Endothelial cell of umbilical vein (primary cell): Measurements from ENCODE around the gene SIRPG. TPM values are rescaled to one million over a fixed set of nuclear protein-coding genes. Genes with fewer than 3 reads are reported as not detected.

Experiments
- BruUV-seq: library from RNA; stranded (reverse); fragments of 400-500 nt; replicated peaks from 2 replicates; lab custom pipeline; 2021; lab: Mats Ljungman, UMichigan
- CTCF ChIA-PET: fragments of 300-600, 350-600 bp; sonication (Branson Sonifier 250); formaldehyde crosslinking; loops from one replicate; lab custom pipeline; 2021; ENCODE audit warnings: antibody characterized with exemption, inconsistent platforms; lab: Charles Lee
- POLR2A ChIA-PET: fragments of 300-600, 350-600 bp; sonication (Branson Sonifier 250); formaldehyde crosslinking; loops from one replicate; lab custom pipeline; 2021; ENCODE audit warnings: antibody characterized with exemption, inconsistent platforms; lab: Charles Lee
- DNase-seq: peaks from one replicate; pipeline ENCODE4 v3.0.0-alpha.2; 2011; ENCODE audit warnings: low read depth, low spot score
- FAIRE-seq: peaks from 2 replicates; lab custom pipeline; 2011; peaks lifted over from hg19 to GRCh38; lab: Jason Lieb, UNC
- H2AFZ ChIP-seq: 2 replicates; pipeline ENCODE4 v1.6.0; 2012; ENCODE audit warnings: low read depth, low read length, control low read depth, inconsistent platforms
- H3K27ac ChIP-seq: 2 replicates; pipeline ENCODE4 v1.5.1; 2011; ENCODE audit warnings: low read depth, mild to moderate bottlenecking, control low read depth, low read length, moderate library complexity; ENCODE audit not compliant: insufficient read depth
- H3K27me3 ChIP-seq, 2 experiments: 2 replicates each; pipeline versions ENCODE4 v1.6.0 to v1.6.1; 2011; ENCODE audit warnings: low read length in 2 of 2, mixed read lengths in 1 of 2; ENCODE audit not compliant: control insufficient read depth in 2 of 2, insufficient read depth in 2 of 2
- H3K36me3 ChIP-seq, 2 experiments: 2 replicates in 1 of 2; 3 replicates in 1 of 2; pipeline ENCODE4 v1.5.1; 2011; ENCODE audit warnings: low read length in 2 of 2, mild to moderate bottlenecking in 1 of 2, moderate library complexity in 1 of 2; ENCODE audit not compliant: control insufficient read depth in 2 of 2, insufficient read depth in 2 of 2; ENCODE audit errors: extremely low read depth in 1 of 2
- H3K4me1 ChIP-seq: 3 replicates; pipeline ENCODE4 v1.5.1; 2011; ENCODE audit warnings: mild to moderate bottlenecking, low read length; ENCODE audit not compliant: control insufficient read depth, insufficient read depth; ENCODE audit errors: extremely low read depth
- H3K4me2 ChIP-seq: 2 replicates; pipeline ENCODE4 v1.6.1; 2011; ENCODE audit warnings: low read length, control low read depth, mixed read lengths; ENCODE audit not compliant: insufficient read depth
- H3K4me3 ChIP-seq, 3 experiments: fragments of 200-600 bp in 1 of 3; sonication (generic), shearing (Covaris generic) in 1 of 3; replicated peaks in 1 of 3; 2 replicates each; pipeline ENCODE4 v1.5.1; 2011 to 2016; ENCODE audit warnings: control low read depth in 3 of 3, low read length in 3 of 3, mild to moderate bottlenecking in 2 of 3, inconsistent platforms in 1 of 3, low read depth in 1 of 3, moderate library complexity in 1 of 3; ENCODE audit not compliant: insufficient read depth in 1 of 3
- H3K79me2 ChIP-seq: 2 replicates; pipeline ENCODE4 v1.6.0; 2012; ENCODE audit warnings: low read length, inconsistent platforms; ENCODE audit not compliant: control insufficient read depth, insufficient read depth
- H3K9ac ChIP-seq: replicated peaks from 2 replicates; pipeline ENCODE3; 2011; ENCODE audit warnings: low read length, control low read depth; ENCODE audit not compliant: insufficient read depth; ENCODE audit errors: extremely low read depth
- H3K9me1 ChIP-seq: replicated peaks from 3 replicates; pipeline ENCODE4 v1.6.0; 2011; ENCODE audit warnings: mild to moderate bottlenecking, low read length; ENCODE audit not compliant: control insufficient read depth, insufficient read depth; ENCODE audit errors: extremely low read depth
- H3K9me3 ChIP-seq: replicated peaks from 2 replicates; pipeline ENCODE4 v1.5.1; 2012; ENCODE audit warnings: low read length, inconsistent platforms; ENCODE audit not compliant: control insufficient read depth, insufficient read depth
- H4K20me1 ChIP-seq: replicated peaks from 2 replicates; pipeline ENCODE3; 2011; ENCODE audit warnings: mild to moderate bottlenecking, low read length; ENCODE audit not compliant: control insufficient read depth, insufficient read depth; ENCODE audit errors: extremely low read depth
- CTCF ChIP-seq, 2 donors: IDR thresholded peaks; 1 replicate in 1 of 2; 2 replicates in 1 of 2; pipeline ENCODE4 v1.5.1; 2011; ENCODE audit warnings: low read length in 2 of 2, mild to moderate bottlenecking in 2 of 2, moderate library complexity in 2 of 2, control low read depth in 1 of 2, inconsistent platforms in 1 of 2, low read depth in 1 of 2; ENCODE audit not compliant: insufficient read depth in 1 of 2; ENCODE audit errors: extremely low read depth in 1 of 2
- EZH2 ChIP-seq: IDR thresholded peaks from 2 replicates; pipeline ENCODE4 v1.6.1; 2012; ENCODE audit warnings: borderline replicate concordance, low read depth, mild to moderate bottlenecking, moderate library complexity, low read length, inconsistent platforms; ENCODE audit not compliant: severe bottlenecking
- FOS ChIP-seq: IDR thresholded peaks from 2 replicates; pipeline ENCODE4 v1.6.1; 2011; ENCODE audit warnings: mild to moderate bottlenecking, low read length, moderate library complexity, borderline replicate concordance; ENCODE audit not compliant: insufficient read depth
- GATA2 ChIP-seq: IDR thresholded peaks from 2 replicates; pipeline ENCODE4 v1.7.0; 2011; ENCODE audit warnings: low read depth, mild to moderate bottlenecking, moderate library complexity, mixed read lengths, low read length; ENCODE audit not compliant: insufficient read length, insufficient read depth
- JUN ChIP-seq: IDR thresholded peaks from 2 replicates; pipeline ENCODE4 v1.6.1; 2011; ENCODE audit warnings: borderline replicate concordance, low read depth; ENCODE audit not compliant: insufficient read length, insufficient read depth
- MAX ChIP-seq: IDR thresholded peaks from 2 replicates; pipeline ENCODE4 v1.6.1; 2011; ENCODE audit not compliant: insufficient read depth, insufficient read length
- MYC ChIP-seq: IDR thresholded peaks from one replicate; pipeline ENCODE4 v1.6.1; 2011; ENCODE audit warnings: mild to moderate bottlenecking, low read depth, low read length
- POLR2A ChIP-seq: IDR thresholded peaks from 2 replicates; pipeline ENCODE4 v1.6.1; 2012; ENCODE audit warnings: low read depth, mild to moderate bottlenecking, control low read depth, low read length
- POLR2AphosphoS5 ChIP-seq: IDR thresholded peaks from 2 replicates; pipeline ENCODE4 v1.6.1; 2012; ENCODE audit warnings: low read depth, mild to moderate bottlenecking, control low read depth, low read length, moderate library complexity; ENCODE audit not compliant: insufficient read depth
- dilution Hi-C: fragments of 300-500 bp; cut with MboI; formaldehyde crosslinking; loops from one replicate; pipeline ENCODE4 v1.15.0; 2019; ENCODE audit warnings: low sequenced_read_pairs; ENCODE audit not compliant: extremely low pct_ligation_motif_present
- intact Hi-C: fragments of 100-400 bp; cut with micrococcal nuclease; formaldehyde crosslinking; loops from one replicate; pipeline ENCODE4 v1.10.0; 2022
- polyA plus RNA-seq, 4 experiments: library from polyadenylated mRNA; depleted of rRNA in 3 of 4; stranded (reverse) in 3 of 4; unstranded in 1 of 4; fragments of >200 nt; gene quantifications; 2 replicates each; pipeline versions ENCODE4 v1.2.1 to v1.2.3, GENCODE V29; 2011 to 2012; ENCODE audit warnings: missing spikeins in 1 of 4
- total RNA-seq: library from RNA; stranded (reverse); gene quantifications from 2 replicates; pipeline ENCODE4 v1.2.3, GENCODE V29; 2021

SIRPG gene
- total and polyA plus RNA-seq, 2 donors (not counting 3 experiments of a cell fraction or from before 2014, with no cell fraction given) = not detected

- Histone ChIP-seq H3K9ac (no peak overlapping the region), H2AFZ (no peak overlapping the region), H3K4me3 (no peak overlapping the region), H3K4me2 (no peak overlapping the region), H3K4me1 (no peaks in the 10 kb centered on the region), H3K27ac (no peak overlapping the region), H3K79me2 (no peaks in the 10 kb centered on the region), H4K20me1 (no peaks in the 10 kb centered on the region), H3K9me3 (no peaks in the 10 kb centered on the region), H3K36me3 (no peaks in the 10 kb centered on the region), H3K27me3 (peaks cover 9 to 12% of the 10 kb centered on the region in 2 experiments), H3K9me1 (no peaks in the 10 kb centered on the region)
- FAIRE-seq (no peak), DNase-seq (no peak)
- no peak for TF ChIP-seq POLR2AphosphoS5
- TF ChIP-seq MAX = no peak
- no peak for TF ChIP-seq JUN
- no peak for TF ChIP-seq CTCF (IDR thresholded peaks at IDR 0.05; ENCODE audit: extremely low read depth in 1 of 2, insufficient read depth in 1 of 2, low read depth in 1 of 2, low read length in 2 of 2)
- TF ChIP-seq POLR2A = no peak
- TF ChIP-seq FOS = no peak
- TF ChIP-seq MYC = no peak
- TF ChIP-seq EZH2 = no peak
- no peak for TF ChIP-seq GATA2
- intact Hi-C loops = no loop called here
- dilution Hi-C loops = no loop called here
- ChIA-PET CTCF (no interaction called here), POLR2A (no interaction called here)
- BruUV-seq = no TSS peak
Observed at GRCh38 chr20:1661542-1662299, 4.1 kb upstream of the SIRPG start.
